GM18498 (cell line): ENCODE measurements around the gene NAP1L4.

Experiments
- ATAC-seq: cut with Tn5 transposase; IDR thresholded peaks from one replicate; pipeline ENCODE4 v1.9.1; 2021; ENCODE audit warnings: mild to moderate bottlenecking, moderate library complexity; ENCODE audit not compliant: unreplicated experiment

Gene NAP1L4

GRCh38 chr11:2963761-2964160 lies 28.4 kb downstream of the NAP1L4 start:
- ATAC-seq, result no peak

GRCh38 chr11:2963112-2963754 lies 28.9 kb downstream of the NAP1L4 start:
- no peak for ATAC-seq

GRCh38 chr11:2961080-2961479 lies 31.0 kb downstream of the NAP1L4 start:
- no peak for ATAC-seq

- no peak for ATAC-seq
Measured at GRCh38 chr11:2960139-2960538, 32.0 kb downstream of the NAP1L4 start.

- no peak for ATAC-seq
Measured at GRCh38 chr11:2958251-2958650, 33.9 kb downstream of the NAP1L4 start.

DNA sequence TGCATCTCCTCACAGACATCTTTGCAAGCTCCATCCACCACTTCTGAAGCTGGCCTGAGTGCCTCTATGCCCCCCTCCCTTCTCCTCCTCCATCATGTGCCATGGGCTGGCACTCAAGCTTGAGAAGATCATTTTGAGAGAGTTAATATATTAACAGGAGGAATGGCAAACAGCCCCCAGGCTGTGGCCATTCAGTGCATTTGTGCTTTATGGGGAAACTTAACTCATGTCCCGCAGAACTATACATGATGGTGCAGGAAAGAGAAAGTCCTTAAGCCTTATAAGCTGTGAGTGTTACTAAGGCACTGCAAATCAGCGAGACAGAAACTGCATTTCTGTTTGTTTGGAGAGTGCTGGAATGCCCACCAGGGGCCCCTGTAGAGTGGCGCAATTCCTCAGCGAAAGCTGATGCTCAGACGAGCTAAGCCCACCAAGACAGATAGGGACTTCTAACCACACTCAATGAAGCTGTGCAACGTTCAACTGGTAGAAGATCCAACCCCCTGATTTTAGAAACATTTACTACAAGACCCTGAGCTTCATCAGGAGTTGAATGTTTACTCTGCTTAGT lies 36.1 kb downstream of the NAP1L4 start:
- ATAC-seq, result no peak

DNA sequence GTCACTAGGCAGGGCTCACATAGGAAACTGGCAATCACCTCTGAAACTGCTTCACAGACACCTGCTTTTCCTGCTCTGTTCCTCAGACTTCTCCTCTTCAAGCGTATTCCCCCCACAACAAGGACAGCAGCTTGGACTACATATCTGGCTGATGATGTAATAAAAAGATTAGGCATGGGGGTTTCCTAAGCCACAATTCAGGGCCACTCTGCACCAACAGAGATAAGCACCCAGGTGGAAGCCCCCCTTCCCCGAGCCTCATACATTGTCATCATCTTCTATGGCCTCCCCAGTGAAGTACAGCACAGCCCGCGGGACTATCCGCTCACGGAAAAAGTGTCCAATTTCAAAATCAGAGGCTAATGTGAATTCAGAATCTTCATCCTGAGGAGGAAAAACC lies 37.9 kb downstream of the NAP1L4 start:
- no peak for ATAC-seq

DNA sequence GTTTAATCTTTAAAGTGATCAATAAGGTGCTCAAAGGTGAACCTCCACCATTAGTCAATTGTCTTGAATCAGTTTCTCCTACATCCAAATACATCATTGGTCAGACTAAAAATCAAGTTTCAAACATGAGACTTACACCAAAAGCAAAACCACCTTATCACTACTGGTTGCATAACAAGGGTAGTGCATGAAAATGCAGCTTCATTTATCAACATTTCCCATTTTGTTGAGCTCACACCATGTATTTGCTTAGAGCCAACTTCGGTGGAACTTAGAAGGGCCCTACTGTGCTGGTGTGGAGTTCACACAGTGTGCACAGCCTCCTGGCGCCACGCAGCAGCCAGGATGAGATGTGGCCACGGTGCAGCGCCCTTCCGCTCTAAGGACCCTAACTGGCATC lies 39.8 kb downstream of the NAP1L4 start:
- no peak for ATAC-seq

DNA sequence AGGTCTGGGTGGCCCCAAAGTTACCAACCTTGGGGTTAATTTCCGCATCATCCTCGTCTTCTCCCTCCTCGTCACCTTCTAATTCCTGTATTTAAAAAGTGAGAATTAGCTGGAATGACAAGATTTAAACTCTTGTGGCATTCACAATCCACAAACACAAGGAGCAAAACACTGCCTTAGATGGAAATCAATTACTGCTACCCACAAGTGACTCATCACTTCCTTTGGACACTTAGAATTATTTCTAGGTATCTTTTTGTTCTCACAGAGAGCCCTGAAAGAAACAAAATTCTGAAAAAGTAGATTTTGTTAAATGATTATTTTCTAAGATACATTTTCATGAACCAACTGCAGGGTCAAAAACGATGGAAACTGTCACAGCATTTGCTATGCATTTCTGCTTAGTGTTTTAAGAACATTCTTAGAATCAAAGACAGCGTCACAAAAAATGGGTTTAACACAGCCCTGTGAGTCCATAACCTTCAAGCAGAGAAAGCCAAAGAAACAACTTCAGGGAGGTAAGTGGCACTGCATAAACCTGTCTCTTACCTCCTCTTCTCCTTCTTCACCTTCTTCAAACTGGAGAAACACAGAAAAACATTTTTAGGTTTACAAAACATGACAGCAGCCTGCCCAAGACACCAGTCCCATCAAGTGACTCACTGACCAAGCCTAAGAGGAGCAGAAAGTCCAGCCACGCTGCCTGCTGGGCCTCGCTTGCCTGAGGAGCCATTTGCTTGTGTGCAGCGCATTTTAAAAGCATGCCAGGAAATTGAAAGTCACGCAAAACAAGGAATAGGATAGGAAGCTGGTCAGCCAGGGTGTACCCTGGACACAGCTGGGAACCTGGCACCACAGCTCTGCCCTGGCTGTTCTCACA lies 40.7 kb downstream of the NAP1L4 start:
- ATAC-seq, result no peak

GRCh38 chr11:2950825-2951224 lies 41.3 kb downstream of the NAP1L4 start:
- ATAC-seq, result no peak

DNA sequence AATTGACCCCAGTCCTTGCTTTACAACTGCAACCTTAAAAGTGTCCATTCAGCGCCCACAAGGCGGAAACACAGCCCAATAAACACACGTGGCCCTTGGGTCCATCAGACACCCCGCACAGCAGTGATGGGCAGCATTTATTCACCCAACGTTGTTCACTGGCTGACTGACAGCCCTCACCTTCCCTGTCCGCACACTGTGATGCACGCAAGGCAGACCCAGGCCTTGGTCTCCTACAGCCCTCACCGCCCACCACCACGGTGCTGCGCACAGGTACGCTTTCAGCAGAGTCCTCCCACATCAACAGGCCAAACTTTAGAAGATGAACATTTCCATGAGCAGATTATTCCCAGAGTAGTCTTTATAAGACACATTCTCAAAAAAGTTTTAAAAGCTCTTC lies 42.2 kb downstream of the NAP1L4 start:
- ATAC-seq, result no peak

- ATAC-seq, result no peak
Measured at GRCh38 chr11:2947744-2948143, 44.4 kb downstream of the NAP1L4 start.

DNA sequence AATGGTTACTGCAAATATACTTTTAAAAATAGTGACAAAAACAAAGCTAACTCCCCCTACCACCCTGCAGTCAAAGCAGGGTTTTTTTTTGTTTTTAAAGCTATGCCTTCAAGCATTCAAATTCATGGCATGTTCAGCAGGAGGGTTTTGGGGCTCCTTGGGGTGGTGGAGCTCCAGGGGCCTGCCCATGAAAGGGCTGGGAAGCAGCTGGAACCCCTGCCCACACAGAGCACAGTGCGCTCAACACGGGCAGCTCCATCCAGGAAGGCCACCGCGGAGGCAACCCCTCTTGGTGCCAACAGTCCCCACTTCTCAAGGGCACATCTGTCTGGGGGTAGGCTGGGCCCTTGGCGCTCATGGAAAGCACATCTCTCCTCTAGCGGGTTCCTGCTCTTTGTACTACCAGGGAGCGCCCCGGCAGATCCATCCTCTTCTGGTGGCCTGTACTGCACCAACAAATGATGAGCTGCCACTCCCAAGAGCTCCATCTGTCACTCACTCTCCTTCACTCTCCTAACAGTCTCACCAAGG lies 46.3 kb downstream of the NAP1L4 start:
- no peak for ATAC-seq

GRCh38 chr11:2945031-2945756 lies 46.9 kb downstream of the NAP1L4 start:
- no peak for ATAC-seq

GRCh38 chr11:2944530-2944929 lies 47.6 kb downstream of the NAP1L4 start:
- ATAC-seq, result no peak

- ATAC-seq, result no peak
Measured at GRCh38 chr11:2943711-2944118, 48.4 kb downstream of the NAP1L4 start.

DNA sequence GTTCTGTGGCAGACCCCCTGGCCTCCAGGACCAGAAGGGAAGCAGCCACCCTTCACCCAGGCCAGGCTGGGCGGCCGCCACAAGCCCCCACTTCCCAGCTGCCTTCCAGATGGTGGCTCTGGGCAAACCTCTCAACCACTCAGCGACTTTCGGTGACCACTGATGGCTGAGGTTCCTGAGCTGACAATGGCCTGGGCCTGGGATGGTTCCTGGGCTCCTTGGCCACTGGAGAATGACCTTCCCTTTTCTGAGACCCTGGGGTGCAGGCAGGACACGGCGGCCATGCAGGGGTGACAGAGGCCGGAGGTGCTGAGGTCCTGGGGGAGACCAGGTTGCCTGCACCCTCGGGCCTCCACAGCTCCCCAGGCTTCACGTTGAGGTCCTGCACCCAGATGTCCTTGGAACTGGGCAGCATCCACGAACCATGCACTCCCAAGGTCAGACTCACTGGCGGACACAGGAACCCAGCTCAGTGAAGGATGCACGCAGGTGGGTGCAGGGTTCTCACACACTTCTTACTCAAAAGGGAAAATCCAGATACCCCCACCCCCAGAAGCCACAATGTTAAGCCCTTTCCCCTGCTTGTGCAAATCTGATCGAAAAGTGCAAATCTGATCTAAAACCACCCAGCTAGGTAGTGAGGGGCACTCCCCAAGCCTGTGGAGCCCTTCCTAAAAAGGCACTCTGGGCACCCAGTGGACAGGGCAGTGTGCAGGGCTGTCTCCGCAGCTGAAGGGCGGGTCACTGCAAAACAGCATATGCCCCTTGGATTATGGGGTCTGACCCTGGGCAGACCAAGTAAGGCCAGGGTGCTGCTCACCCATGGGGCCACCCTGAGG lies 49.0 kb downstream of the NAP1L4 start:
- no peak for ATAC-seq

- ATAC-seq, result no peak
Measured at GRCh38 chr11:2942447-2942846, 49.7 kb downstream of the NAP1L4 start.

DNA sequence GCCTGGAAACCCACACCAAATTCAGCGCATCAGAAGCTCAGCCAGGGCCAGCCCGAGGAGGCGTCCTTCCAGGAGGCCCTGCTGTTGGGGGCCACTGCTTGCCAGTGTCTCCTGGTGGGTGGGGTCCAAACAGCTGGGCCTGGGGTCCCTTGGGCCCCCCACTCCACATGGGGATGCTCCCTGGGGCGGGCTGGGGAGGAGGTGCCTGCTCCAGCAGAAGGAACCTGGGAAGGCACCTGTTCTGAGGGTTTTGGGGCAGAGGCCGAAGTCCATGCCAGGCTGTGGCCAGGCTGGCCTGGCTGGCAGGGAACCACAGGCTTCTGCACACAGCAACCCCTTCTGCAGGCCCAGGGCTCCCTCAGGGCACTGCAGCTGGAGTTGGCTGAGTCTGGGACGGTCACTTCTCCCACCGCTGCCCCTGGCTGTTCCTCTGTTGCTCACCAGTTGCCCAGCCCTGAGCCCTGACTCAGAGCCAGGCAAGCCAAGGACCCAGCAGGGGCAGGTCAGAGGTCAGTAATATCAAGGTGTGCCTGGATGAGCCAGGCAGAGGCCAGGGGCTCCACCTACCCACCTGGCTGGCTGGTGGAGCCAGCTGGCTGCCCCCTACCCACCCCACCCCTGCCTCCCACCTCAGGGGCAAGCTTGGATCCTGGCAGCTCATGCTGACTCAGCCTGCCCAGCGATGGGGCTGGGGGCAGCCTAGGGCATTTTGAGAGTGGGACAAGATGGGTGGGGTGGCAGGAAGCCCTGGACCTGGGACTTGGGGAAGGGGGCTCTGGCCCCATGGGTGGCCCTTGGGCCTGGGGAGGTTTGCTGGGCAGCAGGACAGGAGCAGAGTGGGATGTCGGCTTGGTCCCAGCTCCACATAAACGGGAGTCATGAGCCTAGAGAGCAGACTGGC lies 51.0 kb downstream of the NAP1L4 start:
- ATAC-seq, result no peak
